Measurements from ENCODE around the gene PCDHA10. TPM values are rescaled to one million over a fixed set of nuclear protein-coding genes. Genes with fewer than 3 reads are reported as not detected.

Gene PCDHA10
- polyA plus RNA-seq, 1 donor (not counting 4 experiments of a cell fraction or from before 2014, with no cell fraction given): 0.03 TPM

DNA sequence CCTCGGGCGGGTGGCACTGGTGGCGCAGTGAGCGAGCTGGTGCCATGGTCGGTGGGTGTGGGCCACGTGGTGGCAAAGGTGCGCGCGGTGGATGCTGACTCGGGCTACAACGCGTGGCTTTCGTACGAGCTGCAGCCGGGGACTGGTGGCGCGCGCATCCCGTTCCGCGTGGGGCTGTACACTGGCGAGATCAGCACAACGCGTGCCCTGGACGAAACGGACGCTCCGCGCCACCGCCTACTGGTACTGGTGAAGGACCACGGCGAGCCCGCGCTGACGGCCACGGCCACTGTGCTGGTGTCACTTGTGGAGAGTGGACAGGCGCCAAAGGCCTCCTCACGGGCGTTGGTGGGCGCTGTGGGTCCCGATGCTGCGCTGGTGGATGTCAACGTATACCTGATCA is 46.8 kb upstream of the PCDHA10 start:
- Histone ChIP-seq H3K27ac (ENCODE audit: control insufficient read depth, insufficient read depth, low read length) (no peak overlapping the region), H2AFZ (ENCODE audit: control insufficient read depth, low read length) (no peak overlapping the region), H3K79me2 (ENCODE audit: control insufficient read depth, insufficient read depth, low read length) (no peaks in the 10 kb centered on the region), H3K4me2 (ENCODE audit: control insufficient read depth, extremely low read depth, insufficient read depth, low read depth, low read length) (no peak overlapping the region), H3K4me1 (ENCODE audit: control insufficient read depth, extremely low read depth, insufficient read depth, low read length) (no peaks in the 10 kb centered on the region), H3K36me3 (ENCODE audit: control insufficient read depth in 2 of 2, extremely low read depth in 1 of 2, insufficient read depth in 2 of 2, low read length in 2 of 2) (no peaks in the 10 kb centered on the region), H4K20me1 (ENCODE audit: control insufficient read depth, extremely low read depth, insufficient read depth, low read length) (no peaks in the 10 kb centered on the region), H3K9ac (ENCODE audit: control insufficient read depth, extremely low read depth, insufficient read depth, low read length) (no peak overlapping the region), H3K4me3 (ENCODE audit: control insufficient read depth in 2 of 3, extremely low read depth in 1 of 3, insufficient read depth in 2 of 3, low read depth in 1 of 3, low read length in 3 of 3) (no peak overlapping the region), H3K27me3 (ENCODE audit: control insufficient read depth, extremely low read depth, insufficient read depth, low read length) (no peaks in the 10 kb centered on the region), H3K9me1 (ENCODE audit: control insufficient read depth, extremely low read depth, insufficient read depth, low read length) (no peaks in the 10 kb centered on the region), H3K9me3 (ENCODE audit: control insufficient read depth, low read depth, low read length) (peaks cover 2% of the 10 kb centered on the region)
- TF ChIP-seq CTCF (optimal IDR thresholded peaks at IDR 0.05 in 1 of 3, IDR thresholded peaks at IDR 0.05 in 1 of 3, conservative IDR thresholded peaks at IDR 0.05 in 1 of 3; ENCODE audit: extremely low read depth in 1 of 3, insufficient read depth in 2 of 3, low read length in 3 of 3) (no peak), EZH2 (IDR thresholded peaks at IDR 0.05; ENCODE audit: low read length) (no peak)
- dilution Hi-C loops (cut with MboI; ENCODE audit: extremely low pct_ligation_motif_present, low sequenced_read_pairs): no loop called here
- FAIRE-seq (no peak), DNase-seq (ENCODE audit: low read depth, low spot score) (no peak)

DNA sequence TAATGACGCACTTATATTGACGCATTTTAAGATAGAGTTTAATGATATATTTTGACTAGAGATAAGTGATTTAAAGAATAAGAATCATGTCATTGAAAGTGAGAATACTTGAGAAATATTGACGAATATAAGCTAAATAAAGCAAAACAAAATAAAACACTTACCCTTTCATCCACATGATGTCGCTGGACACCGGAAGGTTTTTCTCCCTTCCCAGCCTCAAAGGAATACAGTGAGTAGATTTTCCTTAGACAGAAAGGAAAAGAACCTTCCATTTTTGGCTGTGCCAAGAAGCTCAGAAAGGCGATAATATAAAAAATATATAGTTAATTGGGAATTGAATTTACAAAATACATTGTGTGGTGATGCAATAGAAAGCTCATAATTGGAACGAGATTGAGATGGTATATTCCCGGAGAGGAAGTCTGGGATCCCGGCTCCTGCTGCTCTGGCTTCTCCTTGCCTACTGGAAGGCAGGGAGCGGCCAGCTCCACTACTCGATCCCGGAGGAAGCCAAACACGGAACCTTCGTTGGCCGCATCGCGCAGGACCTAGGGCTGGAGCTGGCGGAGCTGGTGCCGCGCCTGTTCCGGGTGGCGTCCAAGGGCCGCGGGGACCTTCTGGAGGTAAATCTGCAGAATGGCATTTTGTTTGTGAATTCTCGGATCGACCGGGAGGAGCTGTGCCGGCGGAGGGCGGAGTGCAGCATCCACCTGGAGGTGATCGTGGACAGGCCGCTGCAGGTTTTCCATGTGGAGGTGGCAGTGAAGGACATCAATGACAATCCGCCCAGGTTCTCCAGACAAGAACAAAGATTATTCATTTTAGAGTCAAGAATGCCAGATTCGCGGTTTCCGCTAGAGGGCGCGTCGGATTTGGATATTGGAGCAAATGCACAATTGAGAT is 34.1 kb upstream of the PCDHA10 start, which contains the start of gene PCDHA5:
Gene PCDHA5, plus strand, starts transcription at position 239 of the 906 bp plus-strand sequence.
- dilution Hi-C loops (cut with MboI; ENCODE audit: extremely low pct_ligation_motif_present, low sequenced_read_pairs): no loop called here
- Histone ChIP-seq H3K36me3 (ENCODE audit: control insufficient read depth in 2 of 2, extremely low read depth in 1 of 2, insufficient read depth in 2 of 2, low read length in 2 of 2) (no peaks in the 10 kb centered on the region), H3K4me3 (ENCODE audit: control insufficient read depth in 2 of 3, extremely low read depth in 1 of 3, insufficient read depth in 2 of 3, low read depth in 1 of 3, low read length in 3 of 3) (no peak within 1 kb of the TSS), H3K9me3 (ENCODE audit: control insufficient read depth, low read depth, low read length) (peaks cover 9% of the 10 kb centered on the region), H3K27ac (ENCODE audit: control insufficient read depth, insufficient read depth, low read length) (no peak within 1 kb of the TSS), H3K4me2 (ENCODE audit: control insufficient read depth, extremely low read depth, insufficient read depth, low read depth, low read length) (no peak within 1 kb of the TSS), H3K4me1 (ENCODE audit: control insufficient read depth, extremely low read depth, insufficient read depth, low read length) (no peaks in the 10 kb centered on the region), H3K9me1 (ENCODE audit: control insufficient read depth, extremely low read depth, insufficient read depth, low read length) (no peaks in the 10 kb centered on the region), H2AFZ (ENCODE audit: control insufficient read depth, low read length) (no peak within 1 kb of the TSS), H4K20me1 (ENCODE audit: control insufficient read depth, extremely low read depth, insufficient read depth, low read length) (no peaks in the 10 kb centered on the region), H3K27me3 (ENCODE audit: control insufficient read depth, extremely low read depth, insufficient read depth, low read length) (no peaks in the 10 kb centered on the region), H3K79me2 (ENCODE audit: control insufficient read depth, insufficient read depth, low read length) (no peaks in the 10 kb centered on the region), H3K9ac (ENCODE audit: control insufficient read depth, extremely low read depth, insufficient read depth, low read length) (no peak within 1 kb of the TSS)
- FAIRE-seq (no peak), DNase-seq (ENCODE audit: low read depth, low spot score) (no peak)
- TF ChIP-seq EZH2 (IDR thresholded peaks at IDR 0.05; ENCODE audit: low read length) (no peak), CTCF (optimal IDR thresholded peaks at IDR 0.05 in 1 of 3, IDR thresholded peaks at IDR 0.05 in 1 of 3, conservative IDR thresholded peaks at IDR 0.05 in 1 of 3; ENCODE audit: extremely low read depth in 1 of 3, insufficient read depth in 2 of 3, low read length in 3 of 3) (peak; percentile 23 to 37 (median 34))

Measured in keratinocyte (primary cell).